NCI-H2107 treated with DMSO at 0.1 percent for 48 hours (cell line): ENCODE results near the gene AGBL1.
"Not testable (repeated sequence)": the region's sequence is repeated elsewhere in the genome, so short reads cannot be mapped to it uniquely, and the experiment has no call there.

Experiments
- DNase-seq: peaks from one replicate; lab custom pipeline; 2025; ENCODE audit not compliant: unreplicated experiment; lab: John Stamatoyannopoulos, UW

Gene AGBL1

DNA sequence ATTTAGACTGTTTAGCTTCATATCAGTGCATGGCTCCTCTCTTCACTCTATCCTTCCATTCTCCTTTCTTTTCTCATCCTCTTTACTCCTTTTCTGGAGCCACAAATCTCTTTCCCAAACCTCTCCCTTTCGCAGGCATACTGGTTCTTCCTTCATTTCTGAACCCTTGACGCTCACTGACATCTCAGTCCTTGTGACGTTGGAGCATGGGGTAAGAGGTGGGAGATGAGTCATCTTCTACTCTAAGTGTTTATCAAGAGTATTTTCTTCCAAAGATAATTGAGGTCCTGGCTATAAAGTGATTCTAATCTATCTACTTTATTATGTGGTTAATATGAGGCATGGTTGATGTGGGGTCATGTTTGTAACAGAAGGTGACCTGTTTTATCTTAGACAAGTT, 414.2 kb downstream of the AGBL1 start:
- no peak for DNase-seq

DNA sequence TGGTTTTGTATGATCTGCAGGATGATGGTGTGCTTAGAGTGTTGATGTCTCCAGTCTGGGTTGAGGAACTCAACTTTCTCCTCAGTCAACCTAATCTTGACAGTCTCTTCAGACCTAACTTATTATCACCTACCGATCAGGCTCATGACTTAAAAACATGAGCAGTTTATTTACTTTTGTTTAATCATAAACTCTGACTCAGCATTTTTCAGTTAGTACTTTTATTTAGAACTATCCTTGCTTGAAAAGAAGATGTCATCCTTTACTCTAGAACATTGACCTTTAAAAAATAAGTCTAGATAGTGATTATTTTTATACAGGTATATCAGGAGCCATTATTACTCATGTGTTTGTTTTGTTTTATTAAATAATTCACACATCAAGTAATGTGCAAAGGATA, 414.8 kb downstream of the AGBL1 start:
- no peak for DNase-seq

DNA sequence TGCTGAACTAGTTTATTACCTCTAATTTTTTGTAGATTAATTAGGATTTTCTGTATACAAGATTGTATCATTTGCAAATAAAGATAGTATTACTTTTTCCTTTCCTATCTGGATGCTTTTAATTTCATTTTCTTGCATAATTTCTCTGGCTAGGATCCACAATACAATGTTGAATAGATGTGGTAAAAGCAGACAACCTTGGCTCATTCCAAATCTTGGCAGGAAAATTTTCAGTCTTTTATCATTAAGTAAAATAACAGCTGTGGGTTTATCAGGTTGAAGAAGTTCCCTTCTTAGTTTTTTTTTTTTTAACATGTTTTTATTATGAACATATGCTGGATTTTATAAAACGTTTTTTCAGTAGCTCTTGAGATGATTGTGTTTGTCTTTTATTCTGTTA, 422.6 kb downstream of the AGBL1 start:
- DNase-seq = no peak

DNA sequence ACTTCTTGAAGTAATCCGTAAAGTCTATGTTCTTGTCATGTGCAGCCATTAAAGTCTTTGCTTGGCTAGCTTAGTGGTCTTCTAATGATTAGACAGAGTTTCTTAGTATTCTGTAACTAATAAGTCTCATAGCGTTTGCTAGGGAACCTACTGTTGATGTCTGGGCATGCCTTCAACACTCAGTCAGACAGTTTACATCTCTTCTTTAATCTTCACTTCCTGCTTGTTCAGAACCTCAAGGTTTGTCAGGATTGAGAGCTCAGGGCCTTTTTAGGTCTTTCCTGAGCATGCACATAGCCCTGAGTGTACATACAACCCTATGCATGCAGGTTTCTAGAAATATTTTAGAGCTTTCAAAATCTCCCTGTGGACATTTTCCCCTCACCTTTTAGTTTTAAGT, 426.3 kb downstream of the AGBL1 start:
- no peak for DNase-seq

DNA sequence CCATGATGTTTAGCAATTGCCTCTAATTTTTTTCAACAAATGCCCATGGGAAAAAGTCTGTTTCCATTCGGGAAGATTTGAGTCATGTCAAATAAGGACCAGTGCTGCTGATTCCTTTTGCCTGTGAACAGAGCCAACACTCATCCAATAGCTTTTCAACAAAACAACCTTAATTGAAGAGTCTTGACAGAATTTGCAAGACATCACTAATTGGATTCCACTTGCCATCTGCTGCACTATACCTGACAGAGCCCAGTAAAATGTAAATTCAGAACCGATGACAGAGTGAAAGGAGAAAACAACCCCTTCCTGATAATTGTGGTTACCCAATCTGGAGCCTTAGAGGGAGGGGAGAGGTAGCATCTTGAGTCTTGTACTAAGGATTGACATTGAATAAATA, 426.7 kb downstream of the AGBL1 start:
- no peak for DNase-seq

DNA sequence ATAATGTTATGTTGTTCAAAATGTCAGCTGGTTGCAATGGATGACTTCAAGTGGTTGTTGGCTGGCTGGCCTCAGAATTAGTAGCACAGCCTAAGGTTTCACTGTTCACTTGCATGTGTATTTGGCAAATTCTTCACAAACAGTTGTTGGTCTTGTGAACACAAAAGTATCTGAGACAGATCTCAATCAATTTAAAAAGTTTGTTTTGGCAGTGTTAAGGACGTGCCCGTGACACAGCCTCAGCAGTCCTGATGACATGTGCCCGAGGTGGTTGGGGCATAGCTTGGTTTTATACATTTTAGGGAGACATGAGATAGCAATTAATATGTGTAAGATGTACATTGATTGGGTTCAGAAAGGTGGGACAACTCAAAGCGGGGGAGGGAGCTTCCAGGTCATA, 436.0 kb downstream of the AGBL1 start:
- no peak for DNase-seq

DNA sequence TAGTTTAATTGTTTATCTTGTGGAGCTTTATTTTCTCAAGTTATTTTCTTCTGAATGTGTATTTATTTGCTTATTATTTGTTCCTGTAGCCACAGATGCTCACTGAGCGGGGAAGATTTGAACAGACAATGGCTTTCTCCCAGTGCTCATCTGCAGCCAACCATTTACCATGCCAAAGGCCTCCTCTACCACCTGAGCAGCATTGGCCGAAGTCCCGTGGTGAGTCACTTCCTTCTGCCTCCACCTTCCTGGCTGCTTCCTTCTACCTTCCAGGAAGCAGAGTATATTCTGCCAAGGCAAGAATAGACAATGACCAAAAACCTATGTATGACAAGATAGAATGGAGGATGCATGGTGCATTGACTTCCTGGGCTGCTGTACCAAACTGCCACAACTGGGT, 443.1 kb downstream of the AGBL1 start:
- no peak for DNase-seq

DNA sequence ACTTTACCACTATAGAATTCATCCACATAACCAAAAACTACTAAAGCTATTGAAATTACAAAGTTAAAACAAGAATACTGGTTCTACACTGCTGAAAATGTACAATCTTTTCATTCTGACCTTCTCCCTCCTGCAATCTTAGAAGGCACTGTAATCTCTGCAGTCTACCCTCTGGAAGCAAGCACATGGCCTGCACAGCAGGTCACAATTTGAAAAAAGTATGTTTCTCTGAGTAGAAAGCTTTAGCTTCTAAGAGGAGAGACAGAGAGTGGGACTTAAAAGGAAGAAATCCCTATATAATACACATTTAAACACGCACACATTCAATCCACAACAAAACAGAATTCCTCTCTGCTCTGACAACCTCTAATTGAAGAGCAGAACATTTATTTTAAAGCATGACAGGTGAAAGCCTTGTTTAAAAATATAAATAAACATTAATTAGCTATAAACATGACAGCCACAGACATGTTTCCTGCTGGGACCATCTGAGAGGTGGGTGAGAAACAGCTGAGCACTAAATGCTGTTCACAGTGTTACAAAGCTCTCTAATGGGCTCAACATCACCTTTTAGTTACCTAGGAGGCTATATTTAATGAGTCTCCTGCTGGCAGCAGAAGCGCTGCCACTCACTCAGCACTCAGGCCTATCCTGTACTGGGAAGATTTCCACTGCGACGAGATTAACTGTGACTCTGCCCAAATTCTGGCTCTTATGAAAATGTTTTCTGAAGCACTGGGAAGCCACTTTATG, 447.4 kb downstream of the AGBL1 start:
- DNase-seq = no peak

DNA sequence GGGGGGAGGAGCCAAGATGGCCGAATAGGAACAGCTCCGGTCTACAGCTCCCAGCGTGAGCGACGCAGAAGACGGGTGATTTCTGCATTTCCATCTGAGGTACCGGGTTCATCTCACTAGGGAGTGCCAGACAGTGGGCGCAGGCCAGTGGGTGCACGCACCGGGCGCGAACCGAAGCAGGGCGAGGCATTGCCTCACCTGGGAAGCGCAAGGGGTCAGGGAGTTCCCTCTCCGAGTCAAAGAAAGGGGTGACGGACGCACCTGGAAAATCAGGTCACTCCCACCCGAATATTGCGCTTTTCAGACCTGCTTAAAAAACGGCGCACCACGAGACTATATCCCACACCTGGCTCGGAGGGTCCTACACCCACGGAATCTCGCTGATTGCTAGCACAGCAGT, 448.4 kb downstream of the AGBL1 start:
- not testable (repeated sequence) for DNase-seq

DNA sequence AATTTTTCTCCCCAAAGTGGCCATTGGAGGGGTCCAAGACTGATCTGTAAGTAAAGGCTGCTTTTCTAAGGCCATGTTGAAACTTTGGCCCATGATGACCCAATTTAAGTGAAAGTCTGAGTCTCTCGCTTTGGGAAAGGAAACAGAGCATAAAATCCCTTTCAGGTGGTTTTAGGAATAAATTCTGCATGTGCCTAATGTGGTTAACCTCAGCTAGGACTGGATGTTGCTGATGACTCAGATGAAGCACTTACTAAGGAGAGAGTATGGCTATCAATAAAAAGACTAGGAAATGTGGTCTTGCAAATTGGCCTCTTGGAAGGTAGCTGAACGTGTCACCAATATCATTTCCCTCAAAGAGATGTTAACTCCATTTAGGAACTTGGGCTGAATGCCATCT, 458.5 kb downstream of the AGBL1 start:
- DNase-seq = no peak

DNA sequence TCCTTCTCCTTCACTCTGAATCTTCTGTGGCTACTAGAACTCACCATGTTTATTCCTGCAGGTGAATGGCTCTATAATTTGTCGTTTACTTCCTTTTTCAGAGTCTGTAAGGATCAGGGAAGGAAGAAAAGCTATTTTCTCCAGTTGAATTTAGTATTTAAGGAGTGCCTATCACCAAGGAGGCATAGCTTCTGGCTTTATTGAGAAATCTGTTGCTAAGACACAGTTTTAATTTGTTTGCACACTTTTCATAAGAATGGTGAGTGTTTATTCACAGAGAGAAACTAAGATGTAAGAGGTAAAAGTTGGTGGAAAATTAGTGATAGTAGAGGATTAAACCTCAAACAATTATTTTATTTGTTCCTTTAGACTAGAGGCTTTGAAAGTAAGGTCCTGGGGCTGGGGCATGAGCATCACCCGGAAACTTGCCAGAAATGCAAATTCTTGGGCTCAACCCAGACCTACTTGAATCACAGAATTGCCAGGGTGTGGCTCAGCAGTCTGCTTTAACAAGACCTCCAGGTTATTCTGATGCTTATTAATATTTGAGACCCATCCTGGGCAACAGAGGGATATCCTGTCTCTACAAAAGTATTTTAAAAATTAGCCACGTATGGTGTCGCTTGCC, 461.3 kb downstream of the AGBL1 start:
- no peak for DNase-seq

DNA sequence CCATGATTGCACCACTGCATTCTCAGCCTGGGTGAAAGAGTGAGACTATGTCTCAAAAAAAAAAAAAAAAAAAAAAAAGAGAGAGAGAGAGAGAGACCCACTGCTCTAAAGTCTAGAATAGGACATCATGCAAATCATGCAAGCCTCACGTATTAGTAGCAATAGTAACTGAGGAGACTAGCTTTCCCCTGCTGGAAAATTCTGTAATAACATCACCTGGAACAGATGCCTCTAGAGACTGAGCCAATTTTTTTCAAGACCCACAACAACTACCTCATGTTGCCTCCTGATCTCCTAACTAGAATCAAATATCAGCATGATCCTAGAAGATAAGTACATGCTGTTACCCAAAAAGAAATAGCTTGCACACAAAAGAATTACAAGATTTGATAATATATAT, 461.9 kb downstream of the AGBL1 start:
- DNase-seq = no peak

DNA sequence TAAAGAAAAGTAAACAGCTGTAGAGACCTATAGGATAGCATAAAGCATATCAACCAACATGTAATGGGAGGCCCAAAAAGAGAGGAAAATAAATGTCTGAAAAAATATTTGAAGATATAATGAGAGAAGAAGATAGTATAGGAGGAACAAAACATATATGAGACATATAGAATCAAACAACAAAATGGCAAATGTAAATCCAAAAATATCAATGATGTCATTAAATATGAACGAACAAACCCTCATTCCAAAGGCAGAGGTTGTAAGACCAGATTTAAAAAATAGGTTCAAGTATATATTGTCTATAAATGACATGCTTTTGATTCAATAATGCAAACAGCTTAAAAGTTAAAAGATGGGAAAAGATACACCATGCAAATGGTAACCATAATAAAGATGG, 470.4 kb downstream of the AGBL1 start:
- no peak for DNase-seq

DNA sequence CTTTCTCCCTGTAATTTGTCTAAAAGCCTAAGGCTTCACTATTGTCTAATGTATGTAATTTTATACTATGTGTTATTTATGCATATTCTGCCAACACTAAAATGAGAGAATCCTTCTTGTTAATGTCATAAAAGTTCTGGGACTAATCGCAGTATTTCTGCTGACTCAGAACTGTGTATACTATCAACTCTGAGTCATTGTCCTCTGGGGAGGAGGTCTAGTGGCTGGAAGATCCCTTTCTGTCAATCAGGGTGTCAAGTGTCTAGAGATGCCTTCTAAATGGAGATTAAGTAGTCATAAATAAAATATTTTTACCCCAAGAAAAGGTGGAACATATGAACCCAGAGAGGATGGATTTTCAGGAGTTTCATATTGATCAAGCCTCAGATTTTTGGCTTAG, 473.4 kb downstream of the AGBL1 start:
- DNase-seq = no peak

DNA sequence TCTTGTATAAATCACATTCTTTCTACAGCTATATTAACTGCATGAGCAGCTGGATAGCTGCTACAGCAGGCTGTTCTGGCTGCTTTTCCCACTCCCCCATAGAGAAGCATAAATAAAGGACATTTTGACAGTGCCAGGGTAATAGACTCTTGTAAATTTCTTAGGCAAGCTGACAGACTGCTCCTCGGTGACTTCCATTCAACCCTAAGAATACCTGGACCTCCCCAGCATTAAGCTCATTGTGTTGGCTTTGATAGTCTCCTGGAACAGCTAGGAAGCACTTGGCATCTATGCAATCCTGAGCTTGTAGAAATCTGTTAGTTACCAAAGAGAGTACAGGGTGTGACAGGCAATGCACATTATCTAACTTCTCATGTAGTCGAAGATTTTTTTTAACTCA, 475.4 kb downstream of the AGBL1 start:
- DNase-seq = no peak

DNA sequence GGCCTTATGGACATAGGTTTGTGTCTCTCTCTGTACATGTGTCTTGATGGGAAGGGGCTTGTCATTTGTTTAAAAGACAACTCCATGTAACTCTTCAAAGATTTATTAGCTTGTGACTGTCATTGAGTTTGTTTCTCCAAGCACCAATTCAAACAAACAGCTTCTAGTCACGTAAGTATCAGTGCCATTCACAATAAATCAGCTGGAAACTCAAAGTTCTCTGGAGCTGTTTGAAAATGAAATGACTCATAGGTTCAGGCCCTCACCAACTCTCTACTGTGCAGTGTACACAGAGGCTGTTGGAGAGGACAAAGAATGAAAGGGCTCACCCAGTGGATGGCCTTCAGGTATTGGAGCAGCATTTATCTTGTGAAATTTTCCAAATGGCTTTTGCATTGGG, 476.3 kb downstream of the AGBL1 start:
- no peak for DNase-seq

DNA sequence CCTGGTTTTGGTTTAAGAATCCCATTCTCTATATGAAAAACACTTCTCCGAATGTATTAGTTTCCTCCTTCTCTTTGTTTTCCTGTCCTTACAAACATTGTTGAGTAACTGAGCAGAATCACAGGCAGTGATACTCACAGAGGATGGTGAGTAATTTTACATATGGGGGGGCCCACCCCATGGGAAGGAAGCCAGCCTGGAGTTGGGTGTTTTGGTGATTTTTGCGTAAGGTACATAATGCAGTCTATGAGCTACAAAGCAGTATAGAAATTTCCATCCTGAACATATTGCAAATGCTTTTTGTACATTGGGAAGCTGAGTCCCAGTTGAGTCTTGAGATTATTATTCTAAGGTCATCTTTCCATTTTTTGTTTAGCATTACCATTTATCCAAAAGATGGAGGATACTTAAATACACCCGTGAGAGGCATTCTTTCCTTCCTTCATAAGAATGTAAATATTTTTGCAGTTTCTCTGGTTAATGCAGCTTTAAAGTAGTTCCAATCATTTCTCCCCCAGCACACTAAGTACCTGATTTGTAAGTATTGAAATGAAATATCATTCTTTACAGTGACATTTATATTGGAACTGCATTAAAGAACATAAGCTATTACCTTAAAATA, 476.8 kb downstream of the AGBL1 start:
- DNase-seq = no peak

DNA sequence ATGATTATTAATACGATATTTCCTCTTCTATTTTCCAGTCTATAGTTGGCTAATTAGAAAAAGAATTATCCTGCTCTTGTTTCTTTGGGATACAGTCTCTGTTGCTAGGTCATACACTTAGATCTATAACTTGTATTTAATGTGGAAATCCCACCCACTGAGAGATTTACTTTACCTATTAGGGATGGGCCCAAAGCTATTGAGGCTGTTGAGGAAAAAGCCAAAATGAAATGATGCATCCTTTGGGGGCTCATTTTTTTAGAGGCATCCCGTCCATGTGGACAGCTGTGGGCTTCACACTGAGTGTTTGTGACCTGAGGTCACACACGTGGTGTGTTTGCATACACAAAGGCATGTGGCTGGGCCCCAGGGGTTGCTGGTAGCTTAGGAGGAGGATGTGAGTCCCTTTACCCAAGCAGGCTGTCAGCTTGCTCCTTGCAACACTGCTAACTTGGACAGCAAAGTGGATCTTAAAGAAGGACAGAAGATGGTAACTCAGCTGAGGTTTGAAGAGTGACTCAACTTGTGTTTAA, 477.4 kb downstream of the AGBL1 start:
- DNase-seq = no peak

DNA sequence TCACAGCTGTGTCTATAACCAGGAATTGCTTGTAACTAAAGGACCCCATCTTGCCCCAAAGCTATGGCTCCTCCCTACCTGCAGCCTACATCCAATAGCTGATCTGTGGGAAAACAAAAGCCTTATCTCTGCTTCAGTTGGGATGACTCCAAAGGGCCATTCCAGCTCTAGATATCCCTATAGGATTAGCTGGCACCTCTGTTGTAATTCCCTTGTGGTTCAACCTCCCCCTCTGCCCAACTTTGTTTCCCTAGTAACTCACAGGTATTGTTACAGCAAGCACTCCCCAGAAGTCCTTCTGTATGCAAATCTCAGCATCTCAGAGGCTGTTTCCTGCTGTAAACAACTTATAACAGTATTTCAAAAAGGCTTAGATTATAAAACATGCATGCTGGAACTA, 478.6 kb downstream of the AGBL1 start:
- no peak for DNase-seq

DNA sequence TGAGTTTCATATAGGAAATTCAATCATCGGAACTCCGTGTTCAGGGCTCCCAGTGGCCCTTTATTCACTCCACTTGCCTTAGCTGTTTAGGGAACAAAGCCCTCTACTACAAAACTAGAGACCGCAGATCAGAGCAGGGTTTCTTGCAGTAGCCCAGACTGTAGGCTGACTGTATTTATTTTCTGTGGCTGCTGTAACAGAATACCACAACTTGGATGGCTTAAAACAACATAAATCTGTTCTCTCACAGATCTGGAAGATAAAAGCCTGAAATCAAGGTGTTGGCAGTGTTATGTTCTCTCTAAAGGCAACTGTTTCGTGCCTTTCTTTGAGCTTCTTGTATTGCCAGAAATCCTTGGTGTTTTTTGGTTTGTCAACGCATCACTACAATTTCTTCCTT, 479.0 kb downstream of the AGBL1 start:
- DNase-seq = no peak

DNA sequence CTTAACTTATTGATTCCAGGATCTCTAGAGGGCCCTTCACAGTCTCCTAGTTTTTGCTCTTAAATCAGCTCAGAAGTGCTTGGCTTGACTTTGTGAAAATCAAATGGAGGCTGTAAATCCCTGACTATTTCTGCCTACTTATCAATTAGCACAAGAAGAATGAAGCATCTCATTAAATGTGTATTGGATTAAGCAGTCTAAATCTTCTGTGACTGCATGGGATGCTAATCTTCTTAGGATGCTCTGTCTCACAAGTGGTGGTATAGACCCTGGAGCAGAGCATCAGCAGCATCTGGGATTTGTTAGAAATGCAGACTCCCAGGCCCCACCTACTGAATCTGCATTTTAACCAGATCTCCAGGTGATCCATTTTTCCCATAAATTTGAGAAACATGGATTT, 488.7 kb downstream of the AGBL1 start:
- no peak for DNase-seq

DNA sequence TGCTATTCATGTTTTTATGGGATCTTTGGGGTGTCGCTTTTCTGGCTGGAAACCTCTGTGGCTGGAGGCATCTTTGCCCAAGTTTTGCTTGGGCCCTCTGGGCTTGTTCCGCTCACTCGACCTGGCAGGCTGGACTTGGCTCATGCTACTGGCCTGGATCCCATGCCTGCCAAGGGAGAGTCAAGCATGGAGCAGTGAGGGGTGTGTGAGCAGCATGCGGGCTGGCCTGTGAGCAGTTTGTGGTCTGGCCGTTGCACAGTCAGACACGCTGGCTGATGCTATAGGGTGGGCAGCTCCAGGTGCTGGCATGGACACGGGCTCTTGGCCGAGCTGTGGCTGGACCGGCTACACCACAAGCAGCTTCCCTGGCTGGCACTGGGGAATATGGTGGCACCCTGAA, 491.1 kb downstream of the AGBL1 start:
- DNase-seq = no peak
